Neural progenitor cell (in vitro differentiated cells): ENCODE results near the gene ABCC4.

ENCODE experiments used
- EZH2phosphoT487 ChIP-seq: fragments of 200-600 bp; sonication (generic); IDR thresholded peaks from 2 replicates; pipeline ENCODE4 v1.6.1; 2017; ENCODE audit warnings: antibody characterized with exemption
- TF ChIP-seq, protein P1 (sequence below): fragments of 200-600 bp; sonication (generic); IDR thresholded peaks from 2 replicates; pipeline ENCODE4 v1.5.1; 2017; ENCODE audit warnings: antibody characterized with exemption, mild to moderate bottlenecking

DNA sequence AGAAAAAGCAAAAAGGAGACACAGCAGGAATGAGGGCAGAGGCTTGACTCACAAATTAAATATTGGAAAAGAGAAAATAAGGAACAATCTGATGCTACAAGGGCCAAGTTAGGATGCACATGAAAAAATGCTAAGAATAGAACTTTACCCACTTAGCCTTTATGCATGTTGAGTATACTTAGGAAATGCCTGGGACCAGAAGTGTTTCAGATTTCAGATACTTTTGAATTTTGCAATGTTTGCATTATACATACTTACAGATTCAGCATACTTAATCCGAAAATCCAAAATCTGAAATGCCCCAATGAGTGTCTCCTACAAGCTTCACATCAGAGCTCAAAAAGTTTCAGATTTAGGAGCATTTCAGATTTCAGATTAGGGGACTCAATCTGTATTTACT is 262.3 kb downstream of the ABCC4 start:
- TF ChIP-seq EZH2phosphoT487: no peak
- TF ChIP-seq, protein P1, sequence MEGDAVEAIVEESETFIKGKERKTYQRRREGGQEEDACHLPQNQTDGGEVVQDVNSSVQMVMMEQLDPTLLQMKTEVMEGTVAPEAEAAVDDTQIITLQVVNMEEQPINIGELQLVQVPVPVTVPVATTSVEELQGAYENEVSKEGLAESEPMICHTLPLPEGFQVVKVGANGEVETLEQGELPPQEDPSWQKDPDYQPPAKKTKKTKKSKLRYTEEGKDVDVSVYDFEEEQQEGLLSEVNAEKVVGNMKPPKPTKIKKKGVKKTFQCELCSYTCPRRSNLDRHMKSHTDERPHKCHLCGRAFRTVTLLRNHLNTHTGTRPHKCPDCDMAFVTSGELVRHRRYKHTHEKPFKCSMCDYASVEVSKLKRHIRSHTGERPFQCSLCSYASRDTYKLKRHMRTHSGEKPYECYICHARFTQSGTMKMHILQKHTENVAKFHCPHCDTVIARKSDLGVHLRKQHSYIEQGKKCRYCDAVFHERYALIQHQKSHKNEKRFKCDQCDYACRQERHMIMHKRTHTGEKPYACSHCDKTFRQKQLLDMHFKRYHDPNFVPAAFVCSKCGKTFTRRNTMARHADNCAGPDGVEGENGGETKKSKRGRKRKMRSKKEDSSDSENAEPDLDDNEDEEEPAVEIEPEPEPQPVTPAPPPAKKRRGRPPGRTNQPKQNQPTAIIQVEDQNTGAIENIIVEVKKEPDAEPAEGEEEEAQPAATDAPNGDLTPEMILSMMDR: no peak
